Measurements from ENCODE around the gene RGS5. TPM values are rescaled to one million over a fixed set of nuclear protein-coding genes. Genes with fewer than 3 reads are reported as not detected.
A peak's percentile ranks its signal among the peaks of the same experiment; 100 is the strongest.

Gene RGS5
- polyA plus RNA-seq, 6 donors from 2014 or later, result 0.48 to 1.4 (median 1.1) TPM; not detected in 2

DNA sequence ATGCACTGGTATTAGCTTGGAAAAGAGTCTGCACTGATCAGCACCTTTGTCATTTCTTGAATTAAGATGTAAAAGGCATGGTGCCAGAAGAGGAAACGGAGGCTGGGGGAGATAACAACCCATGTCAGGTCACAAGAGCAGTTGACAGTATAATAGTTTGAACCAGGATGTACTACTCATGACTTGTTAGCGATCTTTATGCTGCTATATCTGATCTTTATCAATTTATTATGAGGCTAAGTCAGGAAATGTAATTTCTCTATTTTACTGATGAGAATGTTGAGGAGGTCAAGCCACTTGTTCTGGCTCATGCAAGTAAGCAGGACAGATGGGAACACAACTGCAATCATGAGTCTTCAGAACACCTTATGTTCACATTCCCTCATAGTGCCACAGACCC lies 41.4 kb downstream of the RGS5 start:
- Mint-ChIP-seq H3K9me3 (peaks cover 2 to 19% (median 7%) of the 10 kb centered on the region in 7 donors), H3K4me3 (no peak overlapping the region)

DNA sequence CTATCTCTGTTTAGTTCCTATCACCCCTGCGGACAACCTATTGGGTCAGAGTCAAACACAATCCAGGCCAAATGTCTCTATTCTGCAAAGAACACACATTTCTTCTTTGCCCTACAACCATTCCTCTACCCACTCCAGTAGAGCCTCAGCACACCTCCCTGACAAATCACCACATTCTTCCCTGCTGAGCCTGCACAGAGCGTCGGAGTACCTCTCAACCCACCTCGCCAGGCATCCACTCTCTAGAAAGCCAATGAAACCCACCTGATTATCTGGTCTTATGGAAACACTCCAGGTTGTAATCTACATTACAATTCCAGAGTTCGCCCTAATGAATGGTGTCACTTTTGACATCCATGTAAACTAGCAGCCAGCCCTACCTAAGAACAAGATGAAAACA lies 47.1 kb downstream of the RGS5 start:
- ATAC-seq (ENCODE audit: low read depth in 2 of 2) (no peak), DNase-seq (no peak)
- no peaks in the 10 kb centered on the region for H3K4me1 Mint-ChIP-seq
- H3K9me3 Mint-ChIP-seq, result peaks cover 3 to 19% (median 7%) of the 10 kb centered on the region in 7 donors
- no peak overlapping the region for H3K27ac Mint-ChIP-seq
- no peak overlapping the region for H3K4me3 Mint-ChIP-seq
- H3K36me3 Mint-ChIP-seq, result peaks cover 7 to 8% of the 10 kb centered on the region in 2 donors
- peaks cover 0 to 7% (median 6%) of the 10 kb centered on the region in 3 donors for H3K27me3 Mint-ChIP-seq

More for the DNA sequence above, 41.4 kb downstream of the RGS5 start:
- H3K27me3 Mint-ChIP-seq, result no peaks in the 10 kb centered on the region
- ATAC-seq (ENCODE audit: low read depth in 2 of 2) (no peak), DNase-seq (no peak)
- no peaks in the 10 kb centered on the region for H3K4me1 Mint-ChIP-seq
- peaks cover 7 to 8% of the 10 kb centered on the region in 2 donors for H3K36me3 Mint-ChIP-seq
- peak overlapping the region in 1 of 6 donors; percentile 15 for H3K27ac Mint-ChIP-seq

DNA sequence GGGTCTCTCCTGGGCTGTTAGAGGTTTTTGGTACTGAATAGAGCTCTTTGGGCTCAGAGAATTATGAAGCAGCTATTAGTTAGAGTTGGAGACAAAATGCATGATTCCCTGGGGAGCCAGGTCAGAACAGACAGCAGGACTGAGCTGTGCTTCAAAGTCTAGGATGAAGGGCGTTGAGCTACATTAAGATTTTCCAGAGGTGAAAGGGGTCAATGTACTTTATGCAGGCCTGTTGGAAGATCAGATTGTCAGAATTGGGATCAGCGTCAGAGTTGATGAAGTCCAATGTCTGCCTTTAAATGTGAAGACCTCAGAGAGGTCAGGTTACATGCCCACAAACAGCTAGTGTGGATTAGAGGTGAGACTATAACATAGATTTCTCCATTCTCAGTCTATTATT lies 53.8 kb downstream of the RGS5 start:
- DNase-seq, result no peak
- peaks cover 0 to 2% (median 0%) of the 10 kb centered on the region in 7 donors for H3K9me3 Mint-ChIP-seq
- H3K27ac Mint-ChIP-seq, result no peak overlapping the region
- no peaks in the 10 kb centered on the region for H3K27me3 Mint-ChIP-seq
- peak overlapping the region in 1 of 8 donors; percentile 16 for H3K4me3 Mint-ChIP-seq
- H3K36me3 Mint-ChIP-seq, result no peaks in the 10 kb centered on the region
- no peak for ATAC-seq (ENCODE audit: low read depth in 2 of 2)
- H3K4me1 Mint-ChIP-seq, result no peaks in the 10 kb centered on the region

DNA sequence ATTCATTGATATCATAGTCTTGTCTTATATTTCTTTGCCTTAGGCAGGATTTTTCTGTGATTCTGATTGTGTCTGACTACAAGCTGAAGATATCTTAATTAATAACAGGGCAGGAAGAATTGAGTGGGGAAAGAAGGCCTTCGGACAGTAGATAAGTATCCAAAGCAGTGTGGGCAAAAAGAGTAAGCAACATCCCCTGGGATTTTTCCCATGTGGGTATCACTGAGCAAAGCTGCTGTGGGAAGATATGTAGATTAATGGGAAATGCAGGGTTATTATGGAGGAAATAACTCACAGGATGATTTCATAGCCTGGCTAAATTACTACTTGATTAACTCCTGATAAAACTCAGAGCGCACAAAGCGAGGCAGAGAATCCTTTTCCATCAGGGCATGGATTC lies 55.7 kb downstream of the RGS5 start:
- H3K27ac Mint-ChIP-seq, result no peak overlapping the region
- no peak overlapping the region for H3K4me3 Mint-ChIP-seq
- ATAC-seq (ENCODE audit: low read depth in 2 of 2) (no peak), DNase-seq (no peak)
- no peaks in the 10 kb centered on the region for H3K27me3 Mint-ChIP-seq
- H3K36me3 Mint-ChIP-seq, result no peaks in the 10 kb centered on the region
- no peaks in the 10 kb centered on the region for H3K4me1 Mint-ChIP-seq
- peaks cover 0 to 2% (median 0%) of the 10 kb centered on the region in 7 donors for H3K9me3 Mint-ChIP-seq

DNA sequence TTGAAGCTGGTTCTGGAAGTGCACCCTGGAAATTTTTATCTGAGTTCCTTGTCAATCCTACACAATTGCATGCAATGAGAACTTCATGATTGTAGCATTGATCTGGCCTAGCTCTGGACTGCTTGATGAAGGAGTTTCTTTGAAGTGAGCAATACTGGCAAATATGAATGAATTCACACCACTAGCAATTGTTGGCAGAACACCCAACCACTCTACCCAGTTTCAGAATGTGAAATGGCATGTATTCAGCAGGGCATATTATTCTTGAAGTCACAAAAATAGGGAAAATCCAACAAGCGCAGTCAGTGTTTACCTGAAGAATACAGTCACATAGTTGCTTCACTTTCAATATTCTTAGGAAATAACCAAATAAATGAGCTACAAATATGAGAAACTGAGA lies 57.3 kb downstream of the RGS5 start:
- ATAC-seq (ENCODE audit: low read depth in 2 of 2) (no peak), DNase-seq (no peak)
- Mint-ChIP-seq H3K27ac (no peak overlapping the region), H3K36me3 (no peaks in the 10 kb centered on the region), H3K4me1 (no peaks in the 10 kb centered on the region), H3K4me3 (no peak overlapping the region), H3K27me3 (no peaks in the 10 kb centered on the region), H3K9me3 (no peaks in the 10 kb centered on the region)

DNA sequence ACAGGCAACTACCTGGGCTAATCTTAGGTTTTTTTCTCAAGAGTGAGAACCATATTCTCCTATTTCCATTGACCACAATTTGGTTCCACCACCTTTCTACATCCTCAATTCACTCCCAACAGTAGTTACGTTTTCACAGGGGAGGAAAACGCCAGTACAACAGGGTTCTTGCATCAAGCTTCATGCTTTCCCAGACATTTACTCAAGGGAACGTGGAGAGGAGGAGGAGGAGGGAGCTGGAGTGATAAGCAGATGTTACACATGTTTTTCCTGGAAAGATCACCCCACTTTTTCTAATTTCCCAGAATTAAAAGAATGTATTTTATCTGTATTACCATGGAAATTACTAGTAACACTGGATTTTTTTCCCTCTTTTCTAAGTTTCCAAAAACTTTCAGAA lies 58.3 kb downstream of the RGS5 start:
- Mint-ChIP-seq H3K27ac (no peak overlapping the region), H3K27me3 (no peaks in the 10 kb centered on the region), H3K36me3 (no peaks in the 10 kb centered on the region), H3K9me3 (no peaks in the 10 kb centered on the region), H3K4me3 (no peak overlapping the region), H3K4me1 (no peaks in the 10 kb centered on the region)
- ATAC-seq (ENCODE audit: low read depth in 2 of 2) (no peak), DNase-seq (no peak)

DNA sequence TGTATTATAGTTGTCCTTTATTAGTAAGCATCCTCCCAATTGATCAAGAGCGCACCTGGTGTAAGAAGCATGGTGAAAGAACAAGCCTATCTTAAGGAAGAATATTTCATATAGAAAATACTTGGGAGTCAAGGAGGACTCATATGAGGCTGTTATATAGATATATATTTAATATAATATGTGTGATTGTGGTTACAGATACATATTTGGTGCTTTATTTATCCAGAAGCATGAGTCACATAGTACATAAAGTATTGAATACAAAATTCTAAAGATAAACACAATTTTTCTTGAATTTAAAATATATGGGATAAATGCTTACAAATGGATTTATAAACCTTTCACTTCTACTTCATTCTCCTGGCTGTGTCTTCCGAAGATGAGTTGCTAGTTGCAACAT lies 60.6 kb downstream of the RGS5 start:
- Mint-ChIP-seq H3K27ac (no peak overlapping the region), H3K4me3 (no peak overlapping the region), H3K36me3 (no peaks in the 10 kb centered on the region), H3K4me1 (no peaks in the 10 kb centered on the region), H3K27me3 (no peaks in the 10 kb centered on the region), H3K9me3 (no peaks in the 10 kb centered on the region)
- no peak for ATAC-seq (ENCODE audit: low read depth in 2 of 2)
- DNase-seq, result no peak

DNA sequence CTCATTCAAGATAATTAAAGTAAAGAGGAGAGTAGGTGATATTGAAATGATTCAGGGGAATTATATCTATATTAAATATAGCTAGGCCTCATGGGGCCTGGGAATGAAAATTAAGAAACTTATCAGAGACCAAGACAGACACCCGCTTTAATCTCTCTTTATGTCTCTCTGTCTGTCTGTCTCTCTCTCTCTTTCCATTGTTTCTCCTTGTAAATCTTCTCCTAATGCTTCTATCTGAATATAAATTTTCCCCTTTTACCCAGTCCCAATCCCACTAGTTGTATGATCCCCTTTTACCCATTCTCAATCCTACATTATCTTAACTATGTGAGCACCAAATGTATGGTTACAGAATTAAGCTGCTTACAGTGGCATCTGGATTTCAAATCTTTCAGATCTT lies 61.2 kb downstream of the RGS5 start:
- H3K4me1 Mint-ChIP-seq, result no peaks in the 10 kb centered on the region
- no peak overlapping the region for H3K4me3 Mint-ChIP-seq
- ATAC-seq (ENCODE audit: low read depth in 2 of 2) (no peak), DNase-seq (no peak)
- no peak overlapping the region for H3K27ac Mint-ChIP-seq
- H3K27me3 Mint-ChIP-seq, result no peaks in the 10 kb centered on the region
- H3K9me3 Mint-ChIP-seq, result no peaks in the 10 kb centered on the region
- H3K36me3 Mint-ChIP-seq, result no peaks in the 10 kb centered on the region

DNA sequence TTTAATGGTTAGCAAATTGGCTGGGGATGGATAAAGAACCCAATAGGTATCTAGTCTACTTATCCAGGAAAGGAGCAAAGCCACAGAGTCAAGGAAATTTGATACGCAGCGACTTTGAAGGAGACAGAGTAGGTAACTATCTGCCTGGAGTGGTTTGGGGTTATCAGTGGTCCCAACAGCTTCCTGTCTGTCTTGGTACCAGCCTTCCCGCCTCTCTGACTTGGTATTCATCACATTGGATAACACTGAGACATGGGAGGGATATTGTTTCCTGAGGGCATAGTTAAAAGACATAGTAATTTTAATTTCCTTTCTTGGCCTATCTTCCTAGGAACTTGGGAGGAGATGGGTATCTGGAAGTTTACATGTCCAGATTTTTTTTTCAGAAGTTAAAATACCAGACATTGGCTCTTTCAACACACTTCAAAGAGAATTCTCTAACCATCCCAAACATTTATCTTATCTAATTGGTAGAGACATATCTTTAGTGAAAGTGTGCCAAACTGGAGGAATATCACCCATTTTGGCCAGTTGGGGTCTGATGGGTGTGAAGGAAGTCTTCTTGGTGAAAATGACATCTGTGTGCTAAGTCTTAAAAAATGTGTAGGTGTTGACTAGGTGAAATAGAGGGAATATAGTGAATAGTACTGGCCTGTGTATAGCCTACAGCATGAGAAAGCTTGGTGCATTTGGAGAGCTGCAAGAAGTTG lies 65.0 kb downstream of the RGS5 start:
- no peaks in the 10 kb centered on the region for H3K36me3 Mint-ChIP-seq
- H3K4me1 Mint-ChIP-seq, result no peaks in the 10 kb centered on the region
- H3K9me3 Mint-ChIP-seq, result peaks cover 0 to 4% (median 0%) of the 10 kb centered on the region in 7 donors
- H3K27ac Mint-ChIP-seq, result no peak overlapping the region
- H3K27me3 Mint-ChIP-seq, result peaks cover 0 to 2% (median 0%) of the 10 kb centered on the region in 3 donors
- H3K4me3 Mint-ChIP-seq, result no peak overlapping the region
- ATAC-seq (ENCODE audit: low read depth in 2 of 2) (no peak), DNase-seq (no peak)

DNA sequence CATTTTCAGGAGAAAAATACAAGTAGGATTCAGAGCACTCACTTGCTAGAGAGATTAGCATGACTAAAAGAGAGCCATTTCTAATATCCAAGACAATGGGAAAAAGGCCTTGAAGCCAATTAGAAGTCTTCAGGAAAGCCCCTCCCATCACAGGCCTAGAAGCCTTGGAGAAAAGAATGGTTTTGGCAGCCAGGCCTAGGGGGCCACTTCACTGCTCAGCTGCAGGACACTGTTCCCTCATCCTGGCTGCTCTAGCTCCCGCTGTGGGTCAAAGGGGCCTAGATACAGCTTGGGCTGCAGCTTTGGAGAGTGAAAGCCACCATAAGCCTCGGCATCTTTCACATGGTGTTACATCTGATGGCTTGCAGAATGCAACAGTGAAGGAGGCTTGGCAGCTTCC lies 70.7 kb downstream of the RGS5 start:
- no peak overlapping the region for H3K4me3 Mint-ChIP-seq
- H3K9me3 Mint-ChIP-seq, result peaks cover 0 to 6% (median 0%) of the 10 kb centered on the region in 7 donors
- H3K27ac Mint-ChIP-seq, result no peak overlapping the region
- H3K27me3 Mint-ChIP-seq, result peaks cover 0 to 12% (median 0%) of the 10 kb centered on the region in 3 donors
- H3K36me3 Mint-ChIP-seq, result no peaks in the 10 kb centered on the region
- H3K4me1 Mint-ChIP-seq, result no peaks in the 10 kb centered on the region
- ATAC-seq (ENCODE audit: low read depth in 2 of 2) (no peak), DNase-seq (no peak)

DNA sequence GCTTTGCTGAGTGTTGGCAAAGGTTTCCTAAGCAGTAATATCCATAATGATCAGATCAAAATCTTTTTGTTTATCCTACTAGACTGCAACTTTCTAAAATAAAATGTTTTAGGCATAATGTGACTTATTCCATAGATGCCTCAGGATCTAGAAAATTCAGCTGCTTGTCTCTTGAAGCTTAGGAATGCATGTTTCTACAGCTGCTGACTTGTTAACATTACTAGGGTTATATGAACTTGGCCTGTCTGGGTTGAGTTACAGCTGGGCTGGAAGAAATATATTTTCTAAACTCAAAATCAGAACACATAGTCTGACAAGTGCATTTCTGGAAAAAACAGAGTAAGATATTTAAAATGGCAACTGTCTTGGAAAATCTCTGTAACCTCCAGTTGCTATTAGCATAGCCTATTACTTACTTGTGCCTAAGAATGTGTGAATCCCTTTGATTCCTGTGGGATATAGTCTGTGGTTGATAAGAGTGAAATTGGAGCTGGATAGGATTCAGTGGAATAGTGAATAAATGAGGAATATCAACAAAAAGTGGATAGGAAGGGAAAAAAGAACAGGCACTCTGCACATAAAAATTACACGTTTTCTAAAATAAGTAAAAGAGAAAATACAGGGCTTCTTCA lies 72.4 kb downstream of the RGS5 start:
- no peak overlapping the region for H3K4me3 Mint-ChIP-seq
- no peaks in the 10 kb centered on the region for H3K4me1 Mint-ChIP-seq
- ATAC-seq (ENCODE audit: low read depth in 2 of 2), result no peak
- H3K27me3 Mint-ChIP-seq, result peaks cover 0 to 12% (median 0%) of the 10 kb centered on the region in 3 donors
- no peak overlapping the region for H3K27ac Mint-ChIP-seq
- DNase-seq, result no peak
- no peaks in the 10 kb centered on the region for H3K36me3 Mint-ChIP-seq
- peaks cover 0 to 4% (median 0%) of the 10 kb centered on the region in 7 donors for H3K9me3 Mint-ChIP-seq

DNA sequence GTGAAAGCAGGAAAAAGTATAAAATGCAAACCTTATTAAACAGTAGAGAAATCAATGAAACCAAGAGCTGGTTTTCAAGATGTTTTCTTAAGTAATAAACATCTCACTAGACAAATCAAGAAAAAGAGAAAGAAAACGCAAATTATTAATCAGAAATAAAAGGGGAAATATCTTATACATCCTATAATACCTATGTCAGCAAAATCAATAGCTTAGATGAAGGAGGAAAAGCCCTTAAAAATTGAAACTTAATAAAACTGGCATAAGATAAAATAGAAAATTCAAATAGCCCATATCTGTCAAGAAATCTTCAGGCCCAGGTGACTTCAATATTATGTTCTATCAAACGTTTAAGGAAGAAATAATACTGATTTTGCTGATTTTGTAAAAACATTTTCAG lies 74.4 kb downstream of the RGS5 start:
- DNase-seq (no peak), ATAC-seq (ENCODE audit: low read depth in 2 of 2) (no peak)
- Mint-ChIP-seq H3K4me1 (no peaks in the 10 kb centered on the region), H3K4me3 (no peak overlapping the region), H3K36me3 (no peaks in the 10 kb centered on the region), H3K27ac (no peak overlapping the region), H3K27me3 (peaks cover 5 to 18% (median 13%) of the 10 kb centered on the region in 3 donors), H3K9me3 (peaks cover 0 to 4% (median 0%) of the 10 kb centered on the region in 7 donors)

DNA sequence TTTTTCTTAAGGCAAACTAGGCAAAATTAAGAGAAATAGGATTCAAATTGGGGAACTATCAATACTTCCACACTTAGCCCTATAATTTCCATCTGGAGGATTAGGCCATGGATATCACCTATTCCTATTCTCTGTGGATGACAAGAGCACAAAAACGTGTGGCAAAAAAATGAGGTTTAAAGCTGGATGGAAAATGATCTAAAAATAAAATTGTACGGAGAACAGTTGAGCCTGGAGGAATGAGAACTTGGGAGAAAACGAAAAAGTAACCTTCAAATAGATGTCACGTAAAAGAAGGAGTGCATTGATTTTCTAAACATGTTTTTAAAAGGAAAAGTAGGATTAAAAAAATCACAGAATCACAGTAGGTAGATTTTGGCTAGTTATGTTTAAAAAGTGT lies 77.9 kb downstream of the RGS5 start:
- Mint-ChIP-seq H3K27me3 (peaks cover 5 to 14% (median 13%) of the 10 kb centered on the region in 3 donors), H3K4me1 (no peaks in the 10 kb centered on the region), H3K27ac (no peak overlapping the region), H3K36me3 (no peaks in the 10 kb centered on the region), H3K9me3 (no peaks in the 10 kb centered on the region), H3K4me3 (no peak overlapping the region)
- no peak for DNase-seq
- ATAC-seq (ENCODE audit: low read depth in 2 of 2), result no peak

DNA sequence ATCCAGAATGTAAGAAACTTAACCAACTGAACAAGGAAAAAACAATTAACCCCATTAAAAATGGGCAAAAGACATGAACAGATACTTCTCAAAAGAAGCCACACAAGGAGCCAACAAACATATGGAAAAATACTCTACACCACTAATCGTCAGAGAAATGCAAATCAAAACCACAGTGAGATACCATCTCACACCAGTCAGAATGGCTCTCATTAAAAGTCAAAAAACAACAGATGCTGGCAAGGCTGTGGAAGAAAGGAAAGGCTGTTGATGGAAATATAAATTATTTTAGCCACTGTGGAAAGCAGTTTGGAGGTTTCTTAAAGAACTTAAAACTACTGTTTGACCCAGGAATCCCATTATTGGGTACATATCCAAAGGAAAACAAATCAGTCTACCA lies 82.3 kb downstream of the RGS5 start:
- H3K36me3 Mint-ChIP-seq, result no peaks in the 10 kb centered on the region
- no peak overlapping the region for H3K4me3 Mint-ChIP-seq
- no peaks in the 10 kb centered on the region for H3K4me1 Mint-ChIP-seq
- H3K9me3 Mint-ChIP-seq, result peaks cover 0 to 2% (median 0%) of the 10 kb centered on the region in 7 donors
- ATAC-seq (ENCODE audit: low read depth in 2 of 2), result no peak
- H3K27me3 Mint-ChIP-seq, result peaks cover 5 to 13% (median 12%) of the 10 kb centered on the region in 3 donors
- DNase-seq, result no peak
- no peak overlapping the region for H3K27ac Mint-ChIP-seq
